HepG2 (cell line): ENCODE measurements around the gene POU4F3. TPM values are rescaled to one million over a fixed set of nuclear protein-coding genes. Genes with fewer than 3 reads are reported as not detected.

ENCODE experiments used
- ATAC-seq: fragments of 200-7000 bp; cut with Tn5 transposase; 3 replicates; pipeline ENCODE4 v1.9.1; 2020; ENCODE audit warnings: mild to moderate bottlenecking, moderate library complexity
- BruUV-seq: library from RNA; stranded (reverse); fragments of 400-500 nt; replicated peaks from 2 replicates; lab custom pipeline; 2021; lab: Mats Ljungman, UMichigan
- CTCF ChIA-PET: fragments of 300-600 bp; formaldehyde crosslinking; extraction: SDS; loops from one replicate; lab custom pipeline; 2021; ENCODE audit warnings: low total read pairs, inconsistent platforms, low intra/inter-chr PET ratio; lab: Yijun Ruan, JAX
- POLR2A ChIA-PET: fragments of 350-600 bp; sonication (Branson Sonifier 250); formaldehyde crosslinking; loops from one replicate; lab custom pipeline; 2020; ENCODE audit warnings: antibody characterized with exemption, inconsistent platforms; lab: Yijun Ruan, JAX
- DNase-seq: peaks from one replicate; pipeline ENCODE4 v3.0.0-alpha.2; 2015; ENCODE audit warnings: low spot score
- FAIRE-seq: peaks from 3 replicates; lab custom pipeline; 2011; peaks lifted over from hg19 to GRCh38; lab: Jason Lieb, UNC
- H2AFZ ChIP-seq: one replicate; pipeline ENCODE4 v1.6.1; 2011; ENCODE audit warnings: low read length, inconsistent platforms
- H3K27ac ChIP-seq: fragments of 300-600 bp; 3 replicates; pipeline ENCODE4 v1.8.0; 2011; ENCODE audit warnings: mixed run types, mild to moderate bottlenecking, mixed read lengths, low read length, inconsistent platforms; ENCODE audit not compliant: insufficient read depth; ENCODE audit errors: extremely low read length
- H3K27me3 ChIP-seq, 2 experiments: fragments of 200-600 bp in 1 of 2; 2 replicates in 1 of 2; 3 replicates in 1 of 2; pipeline versions ENCODE4 v1.6.0 to v1.8.0; 2011; ENCODE audit warnings: low read length in 2 of 2, mild to moderate bottlenecking in 2 of 2, moderate library complexity in 2 of 2, inconsistent platforms in 1 of 2; ENCODE audit not compliant: insufficient read depth in 2 of 2, control insufficient read depth in 1 of 2
- H3K36me3 ChIP-seq, 2 experiments: fragments of 200-600 bp in 1 of 2; replicated peaks in 1 of 2; 2 replicates in 1 of 2; 3 replicates in 1 of 2; pipeline versions ENCODE4 v1.5.1 to v1.8.0; 2011; ENCODE audit warnings: low read length in 2 of 2, inconsistent platforms in 1 of 2; ENCODE audit not compliant: insufficient read depth in 2 of 2, control insufficient read depth in 1 of 2
- H3K4me1 ChIP-seq: 2 replicates; pipeline ENCODE4 v1.5.1; 2012; ENCODE audit warnings: low read length, inconsistent platforms; ENCODE audit not compliant: insufficient read depth
- H3K4me2 ChIP-seq: 2 replicates; pipeline ENCODE4 v1.6.0; 2011; ENCODE audit warnings: low read depth, low read length, inconsistent platforms
- H3K4me3 ChIP-seq, 3 experiments: fragments of 200-600 bp in 1 of 3; sonication (generic), shearing (Covaris generic) in 1 of 3; replicated peaks in 1 of 3; 2 replicates each; pipeline ENCODE4 v1.5.1; 2011 to 2016; ENCODE audit warnings: low read length in 3 of 3, inconsistent platforms in 2 of 3, low read depth in 2 of 3, mild to moderate bottlenecking in 2 of 3, control low read depth in 1 of 3, mixed read lengths in 1 of 3; ENCODE audit not compliant: insufficient read depth in 1 of 3
- H3K79me2 ChIP-seq: one replicate; pipeline ENCODE4 v1.6.1; 2011; ENCODE audit warnings: low read length, inconsistent platforms; ENCODE audit not compliant: insufficient read depth
- H3K9ac ChIP-seq: 2 replicates; pipeline ENCODE4 v1.6.0; 2011; ENCODE audit warnings: mild to moderate bottlenecking, low read depth, low read length, inconsistent platforms; ENCODE audit not compliant: insufficient read depth
- H3K9me3 ChIP-seq: 2 replicates; pipeline ENCODE4 v1.5.1; 2012; ENCODE audit warnings: mild to moderate bottlenecking, low read length
- H4K20me1 ChIP-seq: 2 replicates; pipeline ENCODE4 v1.6.0; 2011; ENCODE audit warnings: inconsistent platforms, mild to moderate bottlenecking, low read length, moderate library complexity; ENCODE audit not compliant: insufficient read depth
- FOXK2 ChIP-seq: fragments of 450-650 bp; IDR thresholded peaks from 2 replicates; pipeline ENCODE4 v1.6.1; 2016
- GABPB1 ChIP-seq: IDR thresholded peaks from 2 replicates; pipeline ENCODE4 v1.6.1; 2016; ENCODE audit warnings: mild to moderate bottlenecking, missing genetic modification reagents, moderate library complexity, missing compliant biosample characterization
- HNRNPL ChIP-seq: fragments of 200-400 bp; formaldehyde crosslinking; IDR thresholded peaks from 2 replicates; pipeline ENCODE4 v1.6.1; 2017; ENCODE audit warnings: mild to moderate bottlenecking, low read depth, low read length
- KLF6 ChIP-seq: IDR thresholded peaks from 2 replicates; pipeline ENCODE4 v1.8.0; 2016; ENCODE audit warnings: missing biosample characterization, missing genetic modification reagents
- PAWR ChIP-seq: sonication (generic); formaldehyde crosslinking; IDR thresholded peaks from 2 replicates; pipeline ENCODE4 v1.4.0; 2020; ENCODE audit warnings: missing genetic modification reagents, mild to moderate bottlenecking, borderline replicate concordance
- PBX2 ChIP-seq: IDR thresholded peaks from 2 replicates; pipeline ENCODE4 v1.6.1; 2016; ENCODE audit warnings: control low read depth
- PBX3 ChIP-seq: sonication (generic); formaldehyde crosslinking; IDR thresholded peaks from 2 replicates; pipeline ENCODE4 v1.8.1; 2023; ENCODE audit warnings: missing genetic modification reagents, inconsistent platforms, borderline replicate concordance
- PHF8 ChIP-seq: sonication (generic); formaldehyde crosslinking; IDR thresholded peaks from 2 replicates; pipeline ENCODE4 v1.5.0; 2020; ENCODE audit warnings: missing genetic modification reagents
- TOE1 ChIP-seq: sonication (generic); formaldehyde crosslinking; IDR thresholded peaks from 2 replicates; pipeline ENCODE4 v1.4.0; 2020; ENCODE audit warnings: mild to moderate bottlenecking, missing genetic modification reagents
- ZBTB33 ChIP-seq: sonication (generic); formaldehyde crosslinking; IDR thresholded peaks from 2 replicates; pipeline ENCODE4 v1.4.0; 2020; ENCODE audit warnings: missing genetic modification reagents
- ZNF326 ChIP-seq: sonication (generic); formaldehyde crosslinking; IDR thresholded peaks from 2 replicates; pipeline ENCODE4 v1.4.0; 2020; ENCODE audit warnings: missing genetic modification reagents, borderline replicate concordance
- ZNF383 ChIP-seq: sonication (generic); formaldehyde crosslinking; IDR thresholded peaks from 2 replicates; pipeline ENCODE4 v1.4.0; 2020; ENCODE audit warnings: missing genetic modification reagents, mild to moderate bottlenecking, borderline replicate concordance
- ZNF556 ChIP-seq: sonication (generic); formaldehyde crosslinking; IDR thresholded peaks from 2 replicates; pipeline ENCODE4 v1.4.0; 2020; ENCODE audit warnings: mild to moderate bottlenecking, missing genetic modification reagents, borderline replicate concordance
- ZNF570 ChIP-seq: sonication (generic); formaldehyde crosslinking; IDR thresholded peaks from 2 replicates; pipeline ENCODE4 v1.4.0; 2020; ENCODE audit warnings: mild to moderate bottlenecking, missing genetic modification reagents, borderline replicate concordance
- ZNF703 ChIP-seq: sonication (generic); formaldehyde crosslinking; IDR thresholded peaks from 2 replicates; pipeline ENCODE4 v1.5.1; 2020; ENCODE audit warnings: missing genetic modification reagents, mild to moderate bottlenecking, moderate library complexity, borderline replicate concordance
- ZNF75D ChIP-seq: sonication (generic); formaldehyde crosslinking; IDR thresholded peaks from 2 replicates; pipeline ENCODE4 v1.8.1; 2023; ENCODE audit warnings: missing genetic modification reagents, mild to moderate bottlenecking, borderline replicate concordance
- WGBS: methylation state at CpG from one replicate; pipeline ENCODE4 v1.1.6; 2017; ENCODE audit warnings: low lambda C conversion rate; 5-methylcytosine and 5-hydroxymethylcytosine counted together
- in situ Hi-C: cut with HindIII; loops from 2 replicates; pipeline ENCODE4 v1.10.0; 2017; ENCODE audit warnings: low pct_unique_long_range_greater_than_20kb; ENCODE audit not compliant: extremely low pct_ligation_motif_present
- intact Hi-C: fragments of 100-400 bp; cut with micrococcal nuclease; formaldehyde crosslinking; loops from one replicate; pipeline ENCODE4 v1.10.0; 2022; ENCODE audit not compliant: unreplicated experiment
- polyA plus RNA-seq, 8 experiments: library from polyadenylated mRNA; depleted of rRNA in 3 of 8; stranded (reverse) in 7 of 8; unstranded in 1 of 8; fragments of >200 nt; fragmentation: Illumina TruSeq in 4 of 8; extraction: Trizol in 4 of 8; gene quantifications; 2 replicates each; pipeline versions ENCODE4 v1.2.1 to v1.2.3, GENCODE V29; 2011 to 2016; ENCODE audit warnings: low read depth in 4 of 8, missing spikeins in 1 of 8, mixed read lengths in 1 of 8; ENCODE audit not compliant: insufficient read depth in 1 of 8
- total RNA-seq, 5 experiments: library from RNA; depleted of rRNA; stranded (reverse); fragments of >200 nt; fragmentation: Illumina TruSeq; extraction: Trizol; gene quantifications; 2 replicates each; pipeline ENCODE4 v1.2.3, GENCODE V29; 2016; ENCODE audit warnings: low read depth in 1 of 5

The POU4F3 gene
- total and polyA plus RNA-seq, 2 of the 13 experiments (the other 11 are each of a cell fraction or from before 2014, with no cell fraction given) = not detected

- H3K27ac ChIP-seq = no peak overlapping the region
- no peaks in the 10 kb centered on the region for H3K36me3 ChIP-seq
- CTCF ChIA-PET = no interaction called here
- no peaks in the 10 kb centered on the region for H3K4me1 ChIP-seq
- H3K9me3 ChIP-seq = no peaks in the 10 kb centered on the region
- intact Hi-C loops = no loop called here
- H3K79me2 ChIP-seq = no peaks in the 10 kb centered on the region
- no peak overlapping the region for H3K4me3 ChIP-seq
- ATAC-seq = no peak
- WGBS = 0% methylated on average over 1 of the region's 1 CpG
- H3K4me2 ChIP-seq = no peak overlapping the region
- no peaks in the 10 kb centered on the region; a peak in 1 of 5 replicates for H3K27me3 ChIP-seq
- no peak overlapping the region for H3K9ac ChIP-seq
- POLR2A ChIA-PET = no interaction called here
- no peak overlapping the region for H2AFZ ChIP-seq
- no peak for DNase-seq
- TF ChIP-seq TOE1 (CRISPR knock-in tag) (no peak), KLF6 (CRISPR knock-in tag) (no peak), ZNF383 (CRISPR knock-in tag) (no peak), PHF8 (CRISPR knock-in tag) (no peak), HNRNPL (no peak), ZBTB33 (CRISPR knock-in tag) (no peak), ZNF556 (no peak), GABPB1 (no peak)
- FAIRE-seq = no peak
- BruUV-seq = no TSS peak
- in situ Hi-C loops = no loop called here
- no peaks in the 10 kb centered on the region for H4K20me1 ChIP-seq
These were observed 36.2 kb upstream of the POU4F3 start for GRCh38 chr5:146302406-146302805.

- no TSS peak for BruUV-seq
- no peak overlapping the region for H3K4me2 ChIP-seq
- no peaks in the 10 kb centered on the region for H3K9me3 ChIP-seq
- no peaks in the 10 kb centered on the region for H3K79me2 ChIP-seq
- no peak overlapping the region for H3K4me3 ChIP-seq
- FAIRE-seq = no peak
- no peak for ATAC-seq
- CTCF ChIA-PET = no interaction called here
- POLR2A ChIA-PET = no interaction called here
- no peaks in the 10 kb centered on the region; a peak in 2 of 5 replicates for H3K27me3 ChIP-seq
- no peak for DNase-seq
- no peaks in the 10 kb centered on the region for H4K20me1 ChIP-seq
- H3K4me1 ChIP-seq = no peaks in the 10 kb centered on the region
- intact Hi-C loops = no loop called here
- 7% methylated on average over 1 of the region's 1 CpG for WGBS
- no peaks in the 10 kb centered on the region for H3K36me3 ChIP-seq
- H2AFZ ChIP-seq = no peak overlapping the region
- in situ Hi-C loops = no loop called here
- H3K9ac ChIP-seq = no peak overlapping the region
- H3K27ac ChIP-seq = no peak overlapping the region
- TF ChIP-seq ZNF326 (CRISPR knock-in tag) (no peak), ZNF75D (CRISPR knock-in tag) (no peak), PBX2 (CRISPR knock-in tag) (no peak), PBX3 (no peak), ZNF703 (no peak), PAWR (CRISPR knock-in tag) (no peak), ZNF570 (no peak), FOXK2 (no peak)
These were observed 31.8 kb upstream of the POU4F3 start for GRCh38 chr5:146306838-146307237.
